Loucy (cell line): Measurements from ENCODE around the gene FAM8A1.

ENCODE experiments used
- H2AFZ ChIP-seq: fragments of 200-600 bp; sonication (generic); 2 replicates; pipeline ENCODE4 v1.6.0; 2016; ENCODE audit warnings: antibody characterized with exemption, mild to moderate bottlenecking, low read length, moderate library complexity
- H3F3A ChIP-seq: fragments of 200-600 bp; 2 replicates; pipeline ENCODE4 v1.6.0; 2016; ENCODE audit warnings: antibody characterized with exemption, low read depth, mild to moderate bottlenecking
- H3K27me3 ChIP-seq: fragments of 200-600 bp; sonication (generic); 2 replicates; pipeline ENCODE4 v1.6.1; 2014; ENCODE audit warnings: low read length, mild to moderate bottlenecking; ENCODE audit not compliant: insufficient read depth, poor library complexity, severe bottlenecking
- H3K36me3 ChIP-seq: fragments of 200-600 bp; sonication (generic); 2 replicates; pipeline ENCODE4 v1.6.1; 2016; ENCODE audit warnings: low read length; ENCODE audit not compliant: insufficient read depth
- H3K4me1 ChIP-seq: fragments of 200-600 bp; sonication (generic); 2 replicates; pipeline ENCODE4 v1.5.1; 2014; ENCODE audit warnings: low read length, mild to moderate bottlenecking; ENCODE audit not compliant: insufficient read depth, poor library complexity, severe bottlenecking
- H3K4me2 ChIP-seq: fragments of 200-600 bp; sonication (generic); 2 replicates; pipeline ENCODE4 v1.6.0; 2014; ENCODE audit warnings: antibody characterized with exemption, low read length, low read depth, mild to moderate bottlenecking; ENCODE audit not compliant: poor library complexity, severe bottlenecking
- H3K4me3 ChIP-seq: fragments of 200-600 bp; sonication (generic); 2 replicates; pipeline ENCODE4 v1.5.1; 2014; ENCODE audit warnings: low read length, mild to moderate bottlenecking, mixed read lengths; ENCODE audit not compliant: poor library complexity, severe bottlenecking
- H3K79me2 ChIP-seq: fragments of 200-600 bp; sonication (generic); 2 replicates; pipeline ENCODE4 v1.6.1; 2014; ENCODE audit warnings: low read length; ENCODE audit not compliant: insufficient read depth
- H3K9ac ChIP-seq: fragments of 200-600 bp; sonication (generic); 2 replicates; pipeline ENCODE4 v1.6.0; 2014; ENCODE audit warnings: mild to moderate bottlenecking, low read depth, low read length, moderate library complexity; ENCODE audit not compliant: poor library complexity, severe bottlenecking
- H3K9me2 ChIP-seq: fragments of 200-600 bp; sonication (generic); replicated peaks from 2 replicates; pipeline ENCODE4 v1.6.1; 2016; ENCODE audit warnings: low read depth, low read length, mixed read lengths
- H3K9me3 ChIP-seq: fragments of 200-600 bp; sonication (generic); 2 replicates; pipeline ENCODE4 v1.6.1; 2014; ENCODE audit warnings: mild to moderate bottlenecking, antibody characterized with exemption, low read length, low read depth; ENCODE audit not compliant: insufficient read depth
- H4K20me1 ChIP-seq: fragments of 200-600 bp; sonication (generic); 2 replicates; pipeline ENCODE4 v1.6.0; 2014; ENCODE audit warnings: antibody characterized with exemption, low read length, mild to moderate bottlenecking; ENCODE audit not compliant: insufficient read depth, poor library complexity, severe bottlenecking
- CTCF ChIP-seq: fragments of 200-600 bp; sonication (generic); conservative IDR thresholded peaks from 2 replicates; pipeline ENCODE4 v1.5.1; 2014; ENCODE audit warnings: mild to moderate bottlenecking, antibody characterized with exemption, low read length
- EZH2phosphoT487 ChIP-seq: fragments of 200-600 bp; IDR thresholded peaks from 2 replicates; pipeline ENCODE4 v1.6.1; 2018; ENCODE audit warnings: antibody characterized with exemption, mild to moderate bottlenecking, moderate library complexity, borderline replicate concordance

The FAM8A1 gene

GRCh38 chr6:17656644-17657043 lies 56.5 kb downstream of the FAM8A1 start:
- Histone ChIP-seq H4K20me1 (peaks cover 12% of the 10 kb centered on the region), H3K4me2 (no peak overlapping the region), H3K9ac (no peak overlapping the region), H3K79me2 (peaks cover 41% of the 10 kb centered on the region), H3K4me3 (no peak overlapping the region), H3K9me2 (no peaks in the 10 kb centered on the region), H3K36me3 (peaks cover 84% of the 10 kb centered on the region), H2AFZ (no peak overlapping the region), H3K27me3 (no peaks in the 10 kb centered on the region), H3K4me1 (no peaks in the 10 kb centered on the region), H3K9me3 (no peaks in the 10 kb centered on the region), H3F3A (no peaks in the 10 kb centered on the region)
- no peak for TF ChIP-seq EZH2phosphoT487
- TF ChIP-seq CTCF = no peak
